Measurements from ENCODE around the gene OSTC. TPM values are rescaled to one million over a fixed set of nuclear protein-coding genes. Genes with fewer than 3 reads are reported as not detected.

Gene OSTC
- total RNA-seq, 2 experiments from 2014 or later, result 21.8 to 25.5 TPM

- Mint-ChIP-seq H3K4me1 (ENCODE audit: low read depth) (no peaks in the 10 kb centered on the region), H3K27ac (no peak overlapping the region), H3K36me3 (ENCODE audit: low read depth) (peaks cover 59% of the 10 kb centered on the region), H3K27me3 (no peaks in the 10 kb centered on the region), H3K4me3 (no peak overlapping the region), H3K9me3 (no peaks in the 10 kb centered on the region)
- DNase-seq, result no peak
- no peak for TF ChIP-seq CTCF (IDR thresholded peaks at IDR 0.05)
- H3K27ac ChIP-seq (ENCODE audit: low read depth in 1 of 2, low read length in 2 of 2), result peak overlapping the region in 1 of 2 donors; percentile 23
- no peaks in the 10 kb centered on the region for H3K27me3 ChIP-seq (ENCODE audit: control insufficient read depth in 1 of 2, insufficient read depth in 2 of 2, low read length in 2 of 2)
- ChIA-PET POLR2A (interaction anchor here (1.1 kb wide), 1 partner anchor 14 kb away, joined by 3 read pairs; the partner anchor contains the start of gene RPL34), CTCF (no interaction called here)
- ATAC-seq (ENCODE audit: poor library complexity), result no peak
- no peak overlapping the region for H3K4me3 ChIP-seq (ENCODE audit: low read length)
- intact Hi-C loops (cut with DNase I, micrococcal nuclease), result no loop called here
- peaks cover 49% of the 10 kb centered on the region for H3K36me3 ChIP-seq (ENCODE audit: insufficient read depth, low read length)
- H3K4me1 ChIP-seq (ENCODE audit: insufficient read depth, low read length), result no peaks in the 10 kb centered on the region
- H3K9me3 ChIP-seq (ENCODE audit: control insufficient read depth in 1 of 2, insufficient read depth in 1 of 2, low read length in 2 of 2), result no peaks in the 10 kb centered on the region
Observed at GRCh38 chr4:108635070-108635655, 15.2 kb upstream of the OSTC start.

GRCh38 chr4:108636246-108636645, 14.2 kb upstream of the OSTC start:
- ChIA-PET POLR2A (no interaction called here), CTCF (no interaction called here)
- Mint-ChIP-seq H3K27me3 (no peaks in the 10 kb centered on the region), H3K4me1 (ENCODE audit: low read depth) (no peaks in the 10 kb centered on the region), H3K36me3 (ENCODE audit: low read depth) (peaks cover 48% of the 10 kb centered on the region), H3K9me3 (no peaks in the 10 kb centered on the region), H3K4me3 (no peak overlapping the region), H3K27ac (no peak overlapping the region)
- TF ChIP-seq CTCF (IDR thresholded peaks at IDR 0.05), result no peak
- Histone ChIP-seq H3K9me3 (ENCODE audit: control insufficient read depth in 1 of 2, insufficient read depth in 1 of 2, low read length in 2 of 2) (no peaks in the 10 kb centered on the region), H3K4me1 (ENCODE audit: insufficient read depth, low read length) (no peaks in the 10 kb centered on the region), H3K36me3 (ENCODE audit: insufficient read depth, low read length) (peaks cover 41% of the 10 kb centered on the region), H3K27me3 (ENCODE audit: control insufficient read depth in 1 of 2, insufficient read depth in 2 of 2, low read length in 2 of 2) (no peaks in the 10 kb centered on the region), H3K27ac (ENCODE audit: low read depth in 1 of 2, low read length in 2 of 2) (no peak overlapping the region), H3K4me3 (ENCODE audit: low read length) (no peak overlapping the region)
- intact Hi-C loops (cut with DNase I, micrococcal nuclease), result no loop called here
- DNase-seq (no peak), ATAC-seq (ENCODE audit: poor library complexity) (no peak)

- no peak for DNase-seq
- H3K4me3 ChIP-seq (ENCODE audit: low read length), result no peak overlapping the region
- H3K4me1 Mint-ChIP-seq (ENCODE audit: low read depth), result no peaks in the 10 kb centered on the region
- no peaks in the 10 kb centered on the region for H3K27me3 ChIP-seq (ENCODE audit: control insufficient read depth in 1 of 2, insufficient read depth in 2 of 2, low read length in 2 of 2)
- no peaks in the 10 kb centered on the region for H3K4me1 ChIP-seq (ENCODE audit: insufficient read depth, low read length)
- H3K36me3 Mint-ChIP-seq (ENCODE audit: low read depth), result peaks cover 32% of the 10 kb centered on the region
- peaks cover 28% of the 10 kb centered on the region for H3K36me3 ChIP-seq (ENCODE audit: insufficient read depth, low read length)
- H3K4me3 Mint-ChIP-seq, result no peak overlapping the region
- H3K9me3 ChIP-seq (ENCODE audit: control insufficient read depth in 1 of 2, insufficient read depth in 1 of 2, low read length in 2 of 2), result no peaks in the 10 kb centered on the region
- H3K27me3 Mint-ChIP-seq, result no peaks in the 10 kb centered on the region
- POLR2A ChIA-PET, result interaction anchor here (0.7 kb wide), 1 partner anchor 14 kb away, joined by 3 read pairs; no protein-coding TSS in a partner anchor
- no peak for TF ChIP-seq CTCF (IDR thresholded peaks at IDR 0.05)
- peak; percentile 29 for ATAC-seq (ENCODE audit: poor library complexity)
- no peak overlapping the region for H3K27ac ChIP-seq (ENCODE audit: low read depth in 1 of 2, low read length in 2 of 2)
- no peak overlapping the region for H3K27ac Mint-ChIP-seq
- CTCF ChIA-PET, result interaction anchor here (0.8 kb wide), 2 partner anchors 10 to 619 kb away, joined by 3 to 6 read pairs; no protein-coding TSS in a partner anchor
- H3K9me3 Mint-ChIP-seq, result no peaks in the 10 kb centered on the region
- intact Hi-C loops (cut with DNase I, micrococcal nuclease), result no loop called here
Observed at GRCh38 chr4:108637856-108638255, 12.5 kb upstream of the OSTC start.
